GM21576 (cell line): ENCODE results near the gene DDX27.

Source experiments
- ATAC-seq: cut with Tn5 transposase; IDR thresholded peaks from one replicate; pipeline ENCODE4 v1.9.1; 2021; ENCODE audit warnings: mild to moderate bottlenecking, moderate library complexity; ENCODE audit not compliant: unreplicated experiment

The DDX27 gene

DNA sequence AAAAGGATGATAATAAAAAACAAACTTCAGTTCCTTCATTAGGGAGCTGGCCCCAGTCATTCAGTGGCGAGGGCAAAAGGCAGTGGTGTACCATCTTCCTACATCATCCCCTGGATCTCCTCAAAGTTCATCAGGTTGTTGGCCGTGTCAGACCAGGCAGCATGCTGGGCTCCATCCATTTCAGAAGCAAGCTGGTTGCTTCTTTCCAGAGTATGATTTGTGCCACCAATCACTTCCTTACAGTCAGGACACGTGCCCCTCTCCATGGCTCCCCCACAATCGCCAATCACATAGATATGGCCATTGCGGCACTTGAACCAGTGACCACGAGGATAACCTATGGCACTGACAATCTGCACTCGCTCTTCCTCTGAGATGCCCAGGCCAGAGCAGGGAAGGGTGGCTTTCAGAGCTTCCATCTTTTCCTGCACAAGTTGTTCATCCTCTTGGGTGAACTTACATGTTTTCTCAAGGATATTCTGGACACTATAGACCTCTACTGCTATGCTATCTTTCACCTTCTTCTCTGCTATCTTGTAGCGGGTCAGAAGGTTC is 28.0 kb downstream of the DDX27 start:
- no peak for ATAC-seq

DNA sequence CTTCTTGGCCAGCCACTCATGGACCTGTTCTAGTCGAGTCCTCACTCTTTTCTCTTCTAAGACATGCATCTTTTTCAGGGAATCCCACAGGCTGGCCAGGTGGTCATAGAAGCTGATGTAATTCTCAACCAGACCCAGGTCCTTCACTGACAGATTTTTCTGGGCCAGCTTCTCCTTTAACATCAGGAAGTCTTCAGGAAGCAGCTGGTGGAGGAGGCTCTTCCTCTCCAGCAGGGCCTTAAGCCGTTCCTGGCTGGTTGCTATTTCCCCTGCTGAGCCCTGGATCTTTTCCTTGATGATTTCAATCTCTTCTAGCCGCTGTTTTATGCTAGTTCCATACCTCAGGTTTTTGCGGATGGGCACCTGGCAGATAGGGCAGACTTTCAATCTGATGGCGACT is 28.6 kb downstream of the DDX27 start:
- ATAC-seq: no peak

DNA sequence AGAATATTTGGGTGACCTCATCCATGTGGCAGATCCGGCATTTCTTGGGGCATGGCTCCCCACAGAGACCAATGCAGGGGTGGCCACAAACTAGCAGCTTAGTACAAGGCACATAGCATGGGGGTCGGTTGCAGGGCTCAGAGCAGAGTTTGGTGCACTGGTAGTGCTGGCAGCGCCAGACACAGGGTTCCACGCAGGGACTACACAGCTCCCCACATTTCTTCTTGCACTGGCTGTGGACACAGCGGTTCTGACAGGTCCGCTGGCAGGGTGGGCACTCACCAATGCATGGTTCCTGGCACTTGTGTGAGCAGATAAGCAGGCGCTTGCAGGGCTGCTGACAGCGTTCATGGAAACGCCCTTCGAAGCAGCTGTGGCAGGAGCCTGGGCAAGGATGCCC is 29.1 kb downstream of the DDX27 start:
- no peak for ATAC-seq

DNA sequence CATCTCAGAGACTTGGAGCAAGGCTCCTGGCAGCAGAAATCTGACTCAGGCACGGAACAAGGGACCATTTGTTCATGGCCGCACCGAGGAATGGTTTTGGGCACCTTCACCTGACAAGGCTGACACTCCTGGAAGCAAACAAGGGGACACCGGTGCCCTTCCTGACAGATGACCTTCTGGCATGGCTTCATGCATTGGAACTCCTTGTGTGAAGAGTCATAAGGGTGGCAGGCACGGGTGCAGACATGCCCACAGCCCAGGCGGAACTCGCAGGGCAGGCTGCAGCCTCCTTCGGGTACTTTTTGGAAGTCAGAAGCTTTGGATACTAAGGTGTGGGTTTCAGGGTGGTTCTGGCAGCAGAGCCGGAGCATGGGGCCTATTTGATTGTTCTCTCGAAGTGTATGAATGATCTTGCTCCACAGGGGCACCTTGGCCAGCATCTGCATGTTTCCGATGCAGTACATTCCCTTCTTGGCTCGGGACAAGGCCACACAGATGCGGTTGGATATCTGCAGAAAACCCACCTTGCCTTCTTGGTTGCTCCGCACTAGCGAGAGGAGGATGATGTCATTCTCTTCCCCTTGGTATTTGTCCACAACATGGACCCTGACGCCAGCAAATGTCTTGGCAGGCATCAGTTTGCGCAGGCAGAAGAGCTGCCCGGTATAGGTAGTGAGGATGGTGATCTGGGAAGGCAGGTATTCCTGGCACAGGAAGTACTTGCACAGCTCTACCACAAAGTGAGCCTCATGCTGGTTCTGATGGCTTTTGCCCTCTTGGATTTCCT is 29.9 kb downstream of the DDX27 start:
- no peak for ATAC-seq

DNA sequence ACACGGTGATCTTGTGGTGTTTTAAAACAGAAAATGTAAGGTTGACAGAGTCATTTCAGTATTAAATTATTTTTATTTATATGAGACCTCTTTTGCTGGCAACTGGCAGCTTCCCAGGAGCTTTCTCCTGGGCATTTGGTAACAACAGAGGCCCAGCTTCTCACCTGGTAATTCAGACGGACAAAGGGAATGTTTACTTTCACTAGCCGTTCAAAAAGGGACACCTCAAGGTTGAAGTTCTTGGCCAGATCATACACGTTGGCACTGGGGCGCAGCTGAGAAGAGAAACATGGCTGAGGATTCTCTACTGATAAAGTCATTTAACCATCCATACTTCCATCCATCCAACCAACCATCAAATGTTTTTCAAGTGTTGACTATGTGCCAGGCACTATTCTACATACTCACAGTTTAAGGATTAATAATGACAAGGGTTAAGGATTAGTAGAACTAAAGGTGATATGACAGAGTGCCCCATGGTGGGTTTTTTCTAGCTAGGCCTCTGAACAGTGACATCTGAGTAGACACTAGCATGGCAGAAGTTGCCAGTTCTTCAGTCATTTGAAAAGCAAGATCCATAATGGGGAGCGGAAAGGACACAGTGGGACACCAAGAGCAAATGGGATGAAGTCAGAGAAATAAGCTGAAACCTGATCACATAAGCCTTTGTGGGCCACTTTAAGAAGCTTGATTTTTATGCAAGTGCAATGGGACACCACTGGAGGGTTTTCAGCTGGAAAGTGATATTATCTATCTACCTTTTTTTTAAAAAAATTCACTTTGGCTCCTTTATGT is 33.5 kb downstream of the DDX27 start:
- ATAC-seq: no peak

DNA sequence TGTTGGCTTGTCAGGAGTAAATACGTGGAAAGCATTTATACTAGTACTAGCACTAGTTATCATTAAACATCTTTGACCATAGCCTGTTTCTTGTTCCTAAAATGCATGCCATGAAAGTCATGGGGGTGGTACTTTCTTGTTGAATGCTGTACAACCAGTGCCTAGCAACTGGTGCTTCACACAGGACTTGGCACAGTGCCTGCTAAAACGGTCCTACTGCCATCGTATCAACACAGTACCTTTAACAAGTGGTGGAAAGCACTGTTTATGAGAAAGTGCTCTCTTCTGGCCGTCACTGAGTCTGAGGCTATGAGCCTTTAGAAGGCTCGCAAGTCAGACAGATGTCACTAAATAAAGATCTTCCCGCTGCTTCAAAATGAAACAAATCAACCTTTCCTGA is 37.0 kb downstream of the DDX27 start:
- ATAC-seq: no peak

DNA sequence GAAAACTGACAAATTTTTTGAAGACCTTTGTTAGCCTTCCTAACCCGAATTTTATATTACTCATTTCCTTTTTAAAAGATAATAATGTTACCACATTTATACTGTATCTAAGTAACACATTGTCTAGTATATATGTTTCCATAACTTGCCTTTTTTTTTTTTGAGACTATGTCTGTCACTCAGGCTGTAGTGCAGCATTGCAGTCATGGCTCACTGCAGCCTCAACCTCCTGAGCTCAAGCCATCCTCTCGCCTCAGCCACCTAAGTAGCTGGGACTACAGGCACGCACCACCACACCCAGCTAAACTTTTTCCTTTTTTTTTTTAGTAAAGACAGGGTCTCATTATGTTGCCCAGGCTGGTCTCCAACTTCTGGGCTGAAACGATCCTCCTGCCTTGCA is 40.1 kb downstream of the DDX27 start:
- no peak for ATAC-seq

DNA sequence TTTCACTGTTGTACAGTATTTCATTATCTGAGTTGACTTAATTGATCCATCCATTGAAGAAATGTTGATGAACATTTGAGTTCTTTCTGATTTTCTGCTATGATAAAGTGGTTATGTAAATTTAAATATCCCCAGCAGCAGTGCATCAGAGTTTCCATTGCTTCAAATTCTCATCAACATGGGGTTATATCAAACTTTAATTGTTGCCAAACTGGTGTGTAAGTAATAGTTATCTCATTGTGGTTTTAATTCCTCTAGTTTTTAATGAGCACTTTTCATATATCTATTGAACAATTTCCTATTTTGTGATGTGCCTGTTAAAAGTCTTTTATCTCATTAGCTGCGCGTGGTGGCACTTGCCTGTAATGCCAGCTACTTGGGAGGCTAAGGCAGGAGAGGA is 40.6 kb downstream of the DDX27 start:
- no peak for ATAC-seq

DNA sequence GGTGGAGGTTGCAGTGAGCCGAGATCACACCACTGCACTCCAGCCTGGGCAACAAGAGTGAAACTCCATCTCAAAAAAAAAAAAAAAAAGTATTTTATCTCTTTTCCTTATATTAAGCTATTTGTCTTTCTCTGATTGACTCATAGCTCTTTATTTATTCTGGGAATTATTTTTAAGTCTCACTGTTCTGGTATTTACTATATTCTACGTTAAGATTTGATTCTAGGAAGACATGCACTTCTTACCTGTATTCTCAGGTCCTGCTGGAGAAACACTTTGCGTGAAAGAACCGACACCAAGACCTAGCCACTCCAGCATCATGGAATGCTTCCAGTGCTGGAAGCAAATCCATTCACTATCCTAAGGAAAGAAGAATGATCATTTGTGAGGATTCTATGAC is 41.0 kb downstream of the DDX27 start:
- ATAC-seq: no peak

DNA sequence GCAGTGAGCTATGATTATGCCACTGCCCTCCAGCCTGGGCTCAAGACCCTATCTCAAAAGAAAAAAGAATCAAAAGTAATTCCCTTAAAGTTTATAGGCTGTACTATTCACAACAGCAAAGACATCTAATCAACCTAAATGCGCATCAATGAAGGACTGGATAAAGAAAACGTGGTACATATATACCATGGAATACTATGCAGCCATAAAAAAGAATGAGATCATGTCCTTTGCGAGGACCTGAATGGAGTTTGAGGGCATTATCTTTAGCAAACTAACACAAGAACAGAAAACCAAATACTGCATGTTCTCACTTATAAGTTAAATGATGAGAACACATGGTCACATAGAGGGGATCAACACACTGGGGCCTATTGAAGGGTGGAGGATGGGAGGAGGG is 42.0 kb downstream of the DDX27 start:
- ATAC-seq: no peak

DNA sequence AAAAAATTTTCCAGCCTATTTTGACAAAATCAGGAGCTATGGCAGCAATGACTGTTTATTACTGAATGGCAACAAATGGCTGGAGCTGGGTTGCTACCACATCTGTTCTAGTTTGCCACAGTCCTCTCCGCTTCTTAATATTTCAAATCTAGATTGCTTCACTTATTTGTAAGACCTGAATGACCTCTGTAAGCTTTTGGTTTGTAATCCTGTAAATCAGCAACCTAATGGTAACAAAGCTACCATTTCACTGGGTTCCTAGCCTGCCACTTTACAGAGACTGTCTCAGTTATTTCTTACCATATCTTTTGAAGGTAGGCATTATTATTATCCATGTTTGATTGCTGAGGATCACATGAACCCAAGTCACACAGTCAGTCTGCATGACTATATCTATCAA is 43.2 kb downstream of the DDX27 start:
- ATAC-seq: no peak

DNA sequence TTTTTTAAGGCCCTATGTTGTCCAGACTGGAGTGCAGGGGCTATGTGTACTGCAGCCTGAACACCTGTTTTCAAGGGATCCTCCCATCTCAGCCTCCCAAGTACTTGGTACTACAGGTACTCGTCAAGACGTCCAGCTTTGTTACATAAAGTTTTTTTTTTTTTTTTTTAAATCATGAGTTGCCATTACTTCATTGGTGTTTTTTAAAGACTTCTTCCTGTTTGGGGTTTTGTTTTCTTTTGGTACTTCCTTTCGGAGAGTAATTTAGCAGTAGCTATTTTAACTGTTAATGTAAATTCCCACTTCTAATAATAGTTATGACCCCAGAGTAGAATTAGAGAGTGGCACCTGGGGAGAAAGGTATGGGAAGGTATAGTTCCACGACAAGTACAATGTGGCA is 48.1 kb downstream of the DDX27 start:
- no peak for ATAC-seq

DNA sequence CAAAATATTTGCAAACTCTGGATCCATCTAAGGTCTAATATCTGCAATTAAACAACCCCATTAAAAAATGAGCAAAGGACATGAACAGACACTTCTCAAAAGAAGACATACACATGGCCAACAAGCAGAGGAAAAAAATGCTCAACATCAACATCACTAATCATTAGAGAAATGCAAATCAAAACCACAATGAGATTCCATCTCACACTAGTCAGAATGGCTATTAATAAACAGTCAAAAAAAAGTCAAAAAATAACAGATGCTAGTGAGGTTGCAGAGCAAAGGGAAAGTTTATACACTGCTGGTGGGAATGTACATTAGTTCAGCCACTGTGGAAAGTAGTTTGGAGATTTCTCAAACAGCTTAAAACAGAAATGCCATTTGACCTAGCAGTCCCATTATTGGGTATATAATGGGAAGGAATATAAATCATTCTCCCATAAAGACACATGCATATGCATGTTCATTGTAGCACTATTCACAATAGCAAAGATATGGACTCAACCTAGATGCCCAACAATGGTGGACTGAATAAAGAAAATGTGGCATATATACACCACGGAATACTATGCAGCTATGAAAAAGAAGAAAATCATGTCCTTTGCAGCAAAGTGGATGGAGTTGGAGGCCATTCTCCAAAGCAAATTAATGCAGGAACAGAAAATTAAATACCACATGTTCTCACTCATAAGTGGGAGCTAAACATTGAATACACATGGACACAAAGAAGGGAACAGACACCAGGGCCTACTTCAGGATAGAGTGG is 49.6 kb downstream of the DDX27 start:
- no peak for ATAC-seq

DNA sequence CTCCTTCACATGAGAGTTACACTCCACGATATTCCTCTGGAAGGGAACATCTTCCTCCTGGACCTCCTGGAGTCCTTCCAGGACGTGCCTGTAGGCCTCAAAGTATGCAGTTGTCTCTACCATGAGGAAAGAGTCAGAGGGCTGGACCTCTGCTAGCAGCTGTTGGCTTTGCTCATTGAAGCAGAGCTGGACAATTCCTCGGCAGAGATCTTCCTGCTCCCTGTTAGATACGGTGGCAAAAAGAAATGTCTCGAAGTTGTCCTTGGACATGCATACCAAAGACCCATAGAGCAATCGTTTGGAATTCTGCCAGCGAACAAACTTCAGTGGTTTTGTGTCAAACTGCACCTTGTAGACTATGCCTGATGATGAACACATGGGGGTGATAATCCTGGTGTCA is 51.0 kb downstream of the DDX27 start:
- no peak for ATAC-seq

DNA sequence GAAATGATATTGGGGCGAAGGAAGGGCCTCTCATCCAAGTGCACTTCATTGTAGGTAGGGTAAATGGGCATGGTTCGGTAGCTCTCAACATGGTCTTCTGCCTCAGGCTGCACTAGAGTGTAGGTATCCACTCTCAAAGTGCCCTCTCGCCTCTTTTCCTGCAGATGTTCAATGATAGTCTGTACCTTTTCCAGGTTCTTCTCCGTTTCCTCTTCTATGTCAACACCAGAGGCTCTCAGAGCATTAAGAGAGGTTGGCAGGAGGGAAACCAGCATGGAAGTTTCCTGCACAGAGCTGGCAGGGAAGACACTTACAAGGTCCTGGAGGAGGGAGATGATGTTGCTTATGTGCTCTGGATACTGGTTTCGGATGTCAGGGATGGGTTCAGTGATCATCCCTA is 51.5 kb downstream of the DDX27 start:
- ATAC-seq: no peak

DNA sequence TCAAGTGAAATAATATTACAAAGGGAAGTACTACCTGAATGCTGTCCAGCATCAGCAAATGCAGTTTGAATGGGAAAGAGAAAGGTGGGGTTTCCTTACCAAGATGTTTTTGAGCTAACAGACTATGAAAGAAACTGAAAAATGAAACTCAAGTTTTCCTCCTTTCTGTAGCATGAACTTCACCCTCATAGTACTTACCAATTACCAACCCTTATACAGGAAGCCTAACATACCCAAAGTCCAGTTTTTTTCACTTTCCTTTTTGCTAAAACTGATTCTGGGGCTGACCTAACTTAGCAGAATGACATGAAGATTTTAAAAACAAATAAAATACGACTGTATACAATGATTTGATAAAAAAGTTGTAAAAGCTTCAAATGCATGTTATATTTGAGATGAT is 53.4 kb downstream of the DDX27 start:
- no peak for ATAC-seq

DNA sequence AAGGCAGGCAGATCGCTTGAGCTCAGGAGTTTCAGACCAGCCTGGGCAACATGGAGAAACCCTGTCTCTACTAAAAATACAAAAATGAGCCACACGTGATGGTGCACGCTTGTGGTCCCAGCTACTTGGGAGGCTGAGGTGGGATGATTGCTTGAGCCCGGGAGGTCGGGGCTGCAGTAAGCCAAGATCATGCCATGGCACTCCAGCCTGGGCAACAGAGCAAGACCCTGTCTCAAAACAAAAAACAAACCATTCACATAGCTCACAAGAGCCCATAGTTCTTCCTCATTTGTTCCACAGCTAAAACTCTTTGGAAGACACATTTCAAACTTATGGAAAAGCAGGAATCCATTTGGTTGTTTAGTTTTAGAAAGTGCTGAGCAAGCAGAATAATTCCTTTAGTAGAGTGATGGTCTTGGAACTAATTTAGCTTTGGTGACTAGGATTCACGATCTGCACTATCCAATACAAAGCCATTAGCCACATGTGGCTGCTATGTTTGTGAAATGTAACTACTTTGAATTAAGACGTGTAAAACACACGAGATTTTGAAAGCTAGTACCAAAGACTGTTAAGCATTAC is 54.6 kb downstream of the DDX27 start:
- ATAC-seq: no peak

DNA sequence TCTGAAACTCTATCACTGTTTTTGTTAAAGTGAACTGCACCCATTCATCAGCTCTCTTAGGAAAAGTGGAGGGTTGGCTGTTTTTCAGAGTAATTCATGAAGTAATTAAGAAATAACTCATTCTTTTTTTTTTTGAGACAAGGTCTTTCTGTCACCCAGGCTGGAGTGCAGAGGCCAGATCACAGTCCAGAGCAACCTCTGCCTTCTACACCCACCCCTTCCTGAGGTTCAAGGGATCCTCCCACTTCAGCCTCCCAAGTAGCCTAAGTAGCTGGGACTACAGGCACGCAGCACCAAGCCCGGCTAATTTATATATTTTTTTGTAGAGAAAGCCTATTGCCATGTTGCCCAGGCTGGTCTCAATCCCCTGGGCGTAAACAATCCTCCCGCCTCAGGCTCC is 56.0 kb downstream of the DDX27 start:
- no peak for ATAC-seq

DNA sequence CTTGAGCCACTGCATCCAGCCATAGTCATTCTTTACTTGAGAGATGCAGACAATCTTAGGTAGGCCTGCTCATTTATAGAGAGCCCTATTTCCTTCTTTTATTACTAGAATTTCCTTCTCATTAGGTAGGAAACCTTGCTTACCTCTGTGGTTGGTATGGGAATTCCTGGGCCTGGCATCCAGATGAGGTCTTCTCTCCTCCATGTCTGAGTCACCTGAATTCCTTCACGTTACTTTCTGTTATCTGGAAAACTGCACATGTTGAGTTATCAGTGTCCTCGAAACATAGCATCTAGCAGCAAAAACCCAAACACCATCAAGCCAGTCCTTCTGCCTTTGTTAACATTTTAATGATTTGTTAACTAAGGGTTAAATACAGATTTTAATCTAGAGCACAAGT is 56.4 kb downstream of the DDX27 start:
- ATAC-seq: no peak

DNA sequence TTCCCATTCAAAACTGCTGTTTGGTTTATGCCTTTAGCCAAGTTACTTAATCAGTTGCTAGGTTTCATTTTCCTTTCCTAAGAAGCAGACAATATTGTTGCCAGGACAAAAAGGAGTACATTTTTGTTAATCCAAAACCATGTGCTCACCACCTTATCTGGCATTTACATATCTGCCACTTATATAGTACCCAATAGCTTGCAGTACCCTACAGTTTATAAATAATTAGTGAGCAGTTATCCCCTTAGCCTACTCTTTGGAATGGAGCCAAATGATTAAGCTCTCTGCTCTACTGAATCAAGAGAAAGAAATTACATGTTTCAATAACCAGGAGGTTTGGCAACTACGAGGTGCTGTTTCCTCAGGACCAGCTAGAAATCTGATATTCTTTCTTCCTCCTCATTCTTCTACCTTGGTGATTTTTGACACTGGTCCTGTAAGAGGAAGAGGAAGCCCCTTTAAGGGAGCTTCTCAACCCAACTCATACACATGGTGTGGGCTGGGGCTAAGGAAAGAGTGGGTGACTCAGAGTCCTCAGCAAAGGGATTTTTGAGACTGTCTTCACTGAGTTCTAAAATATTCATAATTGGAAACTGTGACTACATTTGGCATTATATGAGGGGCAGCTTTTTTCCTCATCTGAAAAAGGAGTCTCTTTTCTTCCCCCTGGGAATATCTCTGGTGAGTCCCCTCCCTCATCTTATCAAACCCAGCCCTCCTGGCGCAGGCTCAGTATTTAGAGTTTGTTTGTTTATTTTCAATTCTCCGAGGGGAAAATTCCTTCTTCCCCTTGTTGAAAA is 57.1 kb downstream of the DDX27 start:
- ATAC-seq: no peak
